HEK293 (cell line): ENCODE data around the gene TEAD4.

Experiments
- CTCF ChIA-PET: fragments of 350-600 bp; formaldehyde crosslinking; extraction: SDS; loops from one replicate; lab custom pipeline; 2021; ENCODE audit warnings: antibody characterized with exemption; lab: Yijun Ruan, JAX
- POLR2A ChIA-PET: fragments of 300-600 bp; formaldehyde crosslinking; extraction: SDS; loops from one replicate; lab custom pipeline; 2020; ENCODE audit warnings: antibody characterized with exemption, inconsistent platforms; lab: Yijun Ruan, JAX
- H3K27ac ChIP-seq: fragments of 200-500 bp; sonication (Bioruptor generic); 2 replicates; pipeline ENCODE4 v1.5.1; 2014; ENCODE audit warnings: low read depth, low read length, control low read depth, inconsistent platforms; ENCODE audit errors: extremely low read depth
- H3K36me3 ChIP-seq, 2 experiments: fragments of 200-500 bp in 1 of 2; sonication (Bioruptor generic) in 1 of 2; 1 replicate in 1 of 2; 2 replicates in 1 of 2; pipeline ENCODE4 v1.5.1; 2014 to 2017; ENCODE audit warnings: inconsistent platforms in 2 of 2, low read length in 2 of 2; ENCODE audit not compliant: control insufficient read depth in 2 of 2, insufficient read depth in 1 of 2
- H3K4me1 ChIP-seq: fragments of 200-500 bp; sonication (Bioruptor generic); 2 replicates; pipeline ENCODE4 v1.5.1; 2014; ENCODE audit warnings: mild to moderate bottlenecking, low read length, inconsistent platforms; ENCODE audit not compliant: control insufficient read depth, insufficient read depth
- H3K4me3 ChIP-seq: 2 replicates; pipeline ENCODE4 v1.5.1; 2011; ENCODE audit warnings: low read depth, mild to moderate bottlenecking, control low read depth, low read length, moderate library complexity
- H3K9me3 ChIP-seq: fragments of 200-500 bp; sonication (Bioruptor generic); 2 replicates; pipeline ENCODE4 v1.5.1; 2014; ENCODE audit warnings: low read depth, low read length, inconsistent platforms; ENCODE audit not compliant: control insufficient read depth, insufficient read depth
- HOXA7 ChIP-seq: sonication (generic); formaldehyde crosslinking; IDR thresholded peaks from 2 replicates; pipeline ENCODE4 v1.8.1; 2022; ENCODE audit warnings: missing genetic modification reagents, borderline replicate concordance
- PRDM1 ChIP-seq: fragments of 450-650 bp; formaldehyde crosslinking; IDR thresholded peaks from 2 replicates; pipeline ENCODE4; 2016; ENCODE audit warnings: missing biosample characterization, missing genetic modification characterization
- TCF7L2 ChIP-seq: IDR thresholded peaks from 2 replicates; pipeline ENCODE4 v1.6.1; 2011; ENCODE audit warnings: low read depth, mild to moderate bottlenecking, inconsistent platforms, low read length, moderate library complexity, borderline replicate concordance
- ZBTB48 ChIP-seq: fragments of 450-650 bp; formaldehyde crosslinking; IDR thresholded peaks from 2 replicates; pipeline ENCODE4 v1.5.1; 2016; ENCODE audit warnings: missing biosample characterization, missing genetic modification characterization
- ZNF248 ChIP-seq: fragments of 450-650 bp; formaldehyde crosslinking; IDR thresholded peaks from 2 replicates; pipeline ENCODE4 v1.5.1; 2017; ENCODE audit warnings: missing biosample characterization, missing genetic modification characterization
- ZNF341 ChIP-seq: fragments of 450-650 bp; formaldehyde crosslinking; IDR thresholded peaks from 2 replicates; pipeline ENCODE4; 2016; ENCODE audit warnings: low read depth, missing biosample characterization, missing genetic modification characterization
- ZNF416 ChIP-seq: fragments of 450-650 bp; formaldehyde crosslinking; IDR thresholded peaks from 2 replicates; pipeline ENCODE4 v1.5.1; 2016; ENCODE audit warnings: missing biosample characterization, missing genetic modification characterization
- ZNF600 ChIP-seq: fragments of 450-650 bp; formaldehyde crosslinking; IDR thresholded peaks from 2 replicates; pipeline ENCODE4 v1.5.1; 2016; ENCODE audit warnings: missing biosample characterization, missing genetic modification characterization
- ZNF792 ChIP-seq: fragments of 450-650 bp; formaldehyde crosslinking; IDR thresholded peaks from 2 replicates; pipeline ENCODE4 v1.5.1; 2016; ENCODE audit warnings: missing biosample characterization, missing genetic modification characterization
- ZSCAN16 ChIP-seq: fragments of 450-650 bp; formaldehyde crosslinking; IDR thresholded peaks from 2 replicates; pipeline ENCODE4 v1.5.1; 2016; ENCODE audit warnings: missing biosample characterization, missing genetic modification characterization
- TF ChIP-seq, protein P1 (sequence below): fragments of 450-650 bp; formaldehyde crosslinking; IDR thresholded peaks from 2 replicates; pipeline ENCODE4 v1.5.1; 2016; ENCODE audit warnings: missing biosample characterization, missing genetic modification characterization, low read depth
- TF ChIP-seq, protein P2 (sequence below): fragments of 450-650 bp; formaldehyde crosslinking; IDR thresholded peaks from 2 replicates; pipeline ENCODE4 v1.5.1; 2016; ENCODE audit warnings: missing biosample characterization, missing genetic modification characterization
- TF ChIP-seq, protein P3 (sequence below): fragments of 450-650 bp; formaldehyde crosslinking; IDR thresholded peaks from 2 replicates; pipeline ENCODE4 v1.5.1; 2016; ENCODE audit warnings: missing biosample characterization, missing genetic modification characterization
- TF ChIP-seq, protein P4 (sequence below): fragments of 450-650 bp; IDR thresholded peaks from 2 replicates; pipeline ENCODE4 v1.5.1; 2018; ENCODE audit warnings: missing biosample characterization, missing genetic modification characterization
- TF ChIP-seq, protein P5 (sequence below): fragments of 450-650 bp; formaldehyde crosslinking; IDR thresholded peaks from 2 replicates; pipeline ENCODE4 v1.5.1; 2016; ENCODE audit warnings: missing biosample characterization, missing genetic modification characterization
- TF ChIP-seq, protein P6 (sequence below): fragments of 450-650 bp; formaldehyde crosslinking; IDR thresholded peaks from 2 replicates; pipeline ENCODE4; 2016; ENCODE audit warnings: missing biosample characterization, missing genetic modification characterization

The TEAD4 gene

DNA sequence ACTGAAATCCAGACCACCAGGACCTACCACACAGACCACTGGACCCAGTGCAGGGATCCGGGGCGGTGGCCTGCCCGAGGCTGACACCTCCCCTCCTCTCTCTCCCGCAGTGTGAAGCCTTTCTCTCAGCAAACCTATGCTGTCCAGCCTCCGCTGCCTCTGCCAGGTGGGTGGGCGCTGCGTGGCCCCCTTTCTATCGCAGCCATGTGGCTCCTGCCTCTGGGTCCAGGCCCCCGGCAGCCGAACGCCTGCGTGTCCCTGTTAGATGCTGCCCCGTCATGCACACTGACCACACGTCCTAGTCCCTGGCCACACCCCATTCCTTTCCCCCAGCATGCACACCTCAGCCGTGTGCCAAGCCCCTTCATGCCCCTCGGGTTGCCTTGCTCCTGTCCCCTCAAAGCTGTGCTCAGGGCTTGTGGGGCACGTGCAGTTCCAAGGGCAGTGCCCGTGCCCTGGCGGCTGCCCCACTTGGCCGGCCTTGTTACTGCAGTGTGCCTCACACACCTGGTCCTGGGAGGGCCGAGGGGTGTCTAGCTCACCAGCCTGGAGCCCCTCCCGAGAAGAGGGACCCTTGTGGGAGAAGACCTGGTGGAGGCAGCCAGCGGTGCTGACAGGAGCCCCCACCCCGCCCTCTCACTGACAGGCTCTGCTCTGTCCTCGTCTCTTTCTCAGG is 59.9 kb downstream of the TEAD4 start:
- TF ChIP-seq PRDM1 (tag by site-specific recombination) (no peak), ZNF341 (no peak), TCF7L2 (no peak), ZSCAN16 (tag by site-specific recombination) (no peak), HOXA7 (CRISPR knock-in tag) (no peak), ZNF248 (no peak), ZNF600 (tag by site-specific recombination) (no peak), ZBTB48 (tag by site-specific recombination) (no peak), ZNF792 (tag by site-specific recombination) (no peak), ZNF416 (no peak)
- TF ChIP-seq, protein P1, sequence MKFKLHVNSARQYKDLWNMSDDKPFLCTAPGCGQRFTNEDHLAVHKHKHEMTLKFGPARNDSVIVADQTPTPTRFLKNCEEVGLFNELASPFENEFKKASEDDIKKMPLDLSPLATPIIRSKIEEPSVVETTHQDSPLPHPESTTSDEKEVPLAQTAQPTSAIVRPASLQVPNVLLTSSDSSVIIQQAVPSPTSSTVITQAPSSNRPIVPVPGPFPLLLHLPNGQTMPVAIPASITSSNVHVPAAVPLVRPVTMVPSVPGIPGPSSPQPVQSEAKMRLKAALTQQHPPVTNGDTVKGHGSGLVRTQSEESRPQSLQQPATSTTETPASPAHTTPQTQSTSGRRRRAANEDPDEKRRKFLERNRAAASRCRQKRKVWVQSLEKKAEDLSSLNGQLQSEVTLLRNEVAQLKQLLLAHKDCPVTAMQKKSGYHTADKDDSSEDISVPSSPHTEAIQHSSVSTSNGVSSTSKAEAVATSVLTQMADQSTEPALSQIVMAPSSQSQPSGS (tag by site-specific recombination), result no peak
- TF ChIP-seq, protein P2, sequence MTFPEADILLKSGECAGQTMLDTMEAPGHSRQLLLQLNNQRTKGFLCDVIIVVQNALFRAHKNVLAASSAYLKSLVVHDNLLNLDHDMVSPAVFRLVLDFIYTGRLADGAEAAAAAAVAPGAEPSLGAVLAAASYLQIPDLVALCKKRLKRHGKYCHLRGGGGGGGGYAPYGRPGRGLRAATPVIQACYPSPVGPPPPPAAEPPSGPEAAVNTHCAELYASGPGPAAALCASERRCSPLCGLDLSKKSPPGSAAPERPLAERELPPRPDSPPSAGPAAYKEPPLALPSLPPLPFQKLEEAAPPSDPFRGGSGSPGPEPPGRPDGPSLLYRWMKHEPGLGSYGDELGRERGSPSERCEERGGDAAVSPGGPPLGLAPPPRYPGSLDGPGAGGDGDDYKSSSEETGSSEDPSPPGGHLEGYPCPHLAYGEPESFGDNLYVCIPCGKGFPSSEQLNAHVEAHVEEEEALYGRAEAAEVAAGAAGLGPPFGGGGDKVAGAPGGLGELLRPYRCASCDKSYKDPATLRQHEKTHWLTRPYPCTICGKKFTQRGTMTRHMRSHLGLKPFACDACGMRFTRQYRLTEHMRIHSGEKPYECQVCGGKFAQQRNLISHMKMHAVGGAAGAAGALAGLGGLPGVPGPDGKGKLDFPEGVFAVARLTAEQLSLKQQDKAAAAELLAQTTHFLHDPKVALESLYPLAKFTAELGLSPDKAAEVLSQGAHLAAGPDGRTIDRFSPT (tag by site-specific recombination), result no peak
- TF ChIP-seq, protein P3, sequence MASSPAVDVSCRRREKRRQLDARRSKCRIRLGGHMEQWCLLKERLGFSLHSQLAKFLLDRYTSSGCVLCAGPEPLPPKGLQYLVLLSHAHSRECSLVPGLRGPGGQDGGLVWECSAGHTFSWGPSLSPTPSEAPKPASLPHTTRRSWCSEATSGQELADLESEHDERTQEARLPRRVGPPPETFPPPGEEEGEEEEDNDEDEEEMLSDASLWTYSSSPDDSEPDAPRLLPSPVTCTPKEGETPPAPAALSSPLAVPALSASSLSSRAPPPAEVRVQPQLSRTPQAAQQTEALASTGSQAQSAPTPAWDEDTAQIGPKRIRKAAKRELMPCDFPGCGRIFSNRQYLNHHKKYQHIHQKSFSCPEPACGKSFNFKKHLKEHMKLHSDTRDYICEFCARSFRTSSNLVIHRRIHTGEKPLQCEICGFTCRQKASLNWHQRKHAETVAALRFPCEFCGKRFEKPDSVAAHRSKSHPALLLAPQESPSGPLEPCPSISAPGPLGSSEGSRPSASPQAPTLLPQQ (tag by site-specific recombination), result no peak
- TF ChIP-seq, protein P4, sequence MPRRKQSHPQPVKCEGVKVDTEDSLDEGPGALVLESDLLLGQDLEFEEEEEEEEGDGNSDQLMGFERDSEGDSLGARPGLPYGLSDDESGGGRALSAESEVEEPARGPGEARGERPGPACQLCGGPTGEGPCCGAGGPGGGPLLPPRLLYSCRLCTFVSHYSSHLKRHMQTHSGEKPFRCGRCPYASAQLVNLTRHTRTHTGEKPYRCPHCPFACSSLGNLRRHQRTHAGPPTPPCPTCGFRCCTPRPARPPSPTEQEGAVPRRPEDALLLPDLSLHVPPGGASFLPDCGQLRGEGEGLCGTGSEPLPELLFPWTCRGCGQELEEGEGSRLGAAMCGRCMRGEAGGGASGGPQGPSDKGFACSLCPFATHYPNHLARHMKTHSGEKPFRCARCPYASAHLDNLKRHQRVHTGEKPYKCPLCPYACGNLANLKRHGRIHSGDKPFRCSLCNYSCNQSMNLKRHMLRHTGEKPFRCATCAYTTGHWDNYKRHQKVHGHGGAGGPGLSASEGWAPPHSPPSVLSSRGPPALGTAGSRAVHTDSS (tag by site-specific recombination), result no peak
- TF ChIP-seq, protein P5, sequence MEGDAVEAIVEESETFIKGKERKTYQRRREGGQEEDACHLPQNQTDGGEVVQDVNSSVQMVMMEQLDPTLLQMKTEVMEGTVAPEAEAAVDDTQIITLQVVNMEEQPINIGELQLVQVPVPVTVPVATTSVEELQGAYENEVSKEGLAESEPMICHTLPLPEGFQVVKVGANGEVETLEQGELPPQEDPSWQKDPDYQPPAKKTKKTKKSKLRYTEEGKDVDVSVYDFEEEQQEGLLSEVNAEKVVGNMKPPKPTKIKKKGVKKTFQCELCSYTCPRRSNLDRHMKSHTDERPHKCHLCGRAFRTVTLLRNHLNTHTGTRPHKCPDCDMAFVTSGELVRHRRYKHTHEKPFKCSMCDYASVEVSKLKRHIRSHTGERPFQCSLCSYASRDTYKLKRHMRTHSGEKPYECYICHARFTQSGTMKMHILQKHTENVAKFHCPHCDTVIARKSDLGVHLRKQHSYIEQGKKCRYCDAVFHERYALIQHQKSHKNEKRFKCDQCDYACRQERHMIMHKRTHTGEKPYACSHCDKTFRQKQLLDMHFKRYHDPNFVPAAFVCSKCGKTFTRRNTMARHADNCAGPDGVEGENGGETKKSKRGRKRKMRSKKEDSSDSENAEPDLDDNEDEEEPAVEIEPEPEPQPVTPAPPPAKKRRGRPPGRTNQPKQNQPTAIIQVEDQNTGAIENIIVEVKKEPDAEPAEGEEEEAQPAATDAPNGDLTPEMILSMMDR, result no peak
- TF ChIP-seq, protein P6, sequence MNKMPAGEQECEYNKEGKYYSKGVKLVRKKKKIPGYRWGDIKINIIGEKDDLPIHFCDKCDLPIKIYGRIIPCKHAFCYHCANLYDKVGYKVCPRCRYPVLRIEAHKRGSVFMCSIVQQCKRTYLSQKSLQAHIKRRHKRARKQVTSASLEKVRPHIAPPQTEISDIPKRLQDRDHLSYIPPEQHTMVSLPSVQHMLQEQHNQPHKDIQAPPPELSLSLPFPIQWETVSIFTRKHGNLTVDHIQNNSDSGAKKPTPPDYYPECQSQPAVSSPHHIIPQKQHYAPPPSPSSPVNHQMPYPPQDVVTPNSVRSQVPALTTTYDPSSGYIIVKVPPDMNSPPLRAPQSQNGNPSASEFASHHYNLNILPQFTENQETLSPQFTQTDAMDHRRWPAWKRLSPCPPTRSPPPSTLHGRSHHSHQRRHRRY (tag by site-specific recombination), result no peak
- peaks cover 0 to 10% of the 10 kb centered on the region in 2 experiments; a peak in 2 of 3 replicates for H3K36me3 ChIP-seq
- H3K27ac ChIP-seq, result no peak overlapping the region
- POLR2A ChIA-PET, result no interaction called here
- CTCF ChIA-PET, result interaction anchor here (0.6 to 1.7 kb wide), 3 partner anchors 14 to 260 kb away, joined by 3 to 4 read pairs (median 3); no protein-coding TSS in a partner anchor
- H3K4me3 ChIP-seq, result no peak overlapping the region
- H3K9me3 ChIP-seq, result no peaks in the 10 kb centered on the region
- no peaks in the 10 kb centered on the region for H3K4me1 ChIP-seq
